Prostate gland (tissue), 2 donors: ENCODE data around the gene TMEM176A. TPM values are rescaled to one million over a fixed set of nuclear protein-coding genes. Genes with fewer than 3 reads are reported as not detected.
"Not testable (repeated sequence)": the region's sequence is repeated elsewhere in the genome, so short reads cannot be mapped to it uniquely, and the experiment has no call there.

ENCODE experiments used
- DNase-seq: peaks from one replicate; pipeline ENCODE4 v3.0.0-alpha.2; 2019; ENCODE audit warnings: low spot score
- H3K27ac ChIP-seq, 2 donors: fragments of 200-600 bp; sonication (generic); 2 replicates each; pipeline ENCODE4 v1.5.1; 2017 to 2019
- H3K27me3 ChIP-seq: fragments of 200-600 bp; sonication (generic); replicated peaks from 2 replicates; pipeline ENCODE4 v1.5.1; 2019; ENCODE audit not compliant: insufficient read depth
- H3K36me3 ChIP-seq, 2 donors: fragments of 200-600 bp; sonication (generic); 1 replicate in 1 of 2; 2 replicates in 1 of 2; pipeline versions ENCODE4 v1.5.1 to v1.8.1; 2017 to 2019
- H3K4me1 ChIP-seq: fragments of 200-600 bp; sonication (generic); replicated peaks from 2 replicates; pipeline ENCODE4 v1.5.1; 2019
- H3K4me3 ChIP-seq, 2 donors: fragments of 200-600 bp; sonication (generic); 2 replicates each; pipeline ENCODE4 v1.5.1; 2017 to 2019
- H3K9me3 ChIP-seq: fragments of 200-600 bp; sonication (generic); 2 replicates; pipeline ENCODE4 v1.5.1; 2017
- POLR2A ChIP-seq: fragments of 450-650 bp; IDR thresholded peaks from one replicate; pipeline ENCODE4 v1.6.1; 2016; ENCODE audit warnings: antibody characterized with exemption, mild to moderate bottlenecking
- POLR2AphosphoS5 ChIP-seq: sonication (generic); formaldehyde crosslinking; IDR thresholded peaks from one replicate; pipeline ENCODE4 v1.6.1; 2017; ENCODE audit warnings: antibody characterized with exemption
- WGBS: methylation state at CpG from one replicate; pipeline ENCODE4 v1.1.5; 2018; 5-methylcytosine and 5-hydroxymethylcytosine counted together
- intact Hi-C: fragments of 100-400 bp; cut with DNase I; formaldehyde crosslinking; loops from one replicate; pipeline ENCODE4 v1.14.2; 2022
- total RNA-seq, 2 donors: library from RNA; depleted of rRNA; stranded (reverse); fragments of >200 nt; gene quantifications; one replicate each; pipeline ENCODE4 v1.1.0, GENCODE V29; 2016
- TF ChIP-seq, protein P1 (sequence below), 4 experiments: fragments of 200-600 bp in 2 of 4; fragments of 450-650 bp in 2 of 4; sonication (generic) in 2 of 4; IDR thresholded peaks; 1 replicate in 3 of 4; 2 replicates in 1 of 4; pipeline ENCODE4 v1.5.1; 2016 to 2019; ENCODE audit warnings: antibody characterized with exemption in 4 of 4, mild to moderate bottlenecking in 2 of 4, moderate library complexity in 2 of 4

TMEM176A gene
- total RNA-seq, 2 donors from 2014 or later: 3.8 to 6.9 TPM

DNA sequence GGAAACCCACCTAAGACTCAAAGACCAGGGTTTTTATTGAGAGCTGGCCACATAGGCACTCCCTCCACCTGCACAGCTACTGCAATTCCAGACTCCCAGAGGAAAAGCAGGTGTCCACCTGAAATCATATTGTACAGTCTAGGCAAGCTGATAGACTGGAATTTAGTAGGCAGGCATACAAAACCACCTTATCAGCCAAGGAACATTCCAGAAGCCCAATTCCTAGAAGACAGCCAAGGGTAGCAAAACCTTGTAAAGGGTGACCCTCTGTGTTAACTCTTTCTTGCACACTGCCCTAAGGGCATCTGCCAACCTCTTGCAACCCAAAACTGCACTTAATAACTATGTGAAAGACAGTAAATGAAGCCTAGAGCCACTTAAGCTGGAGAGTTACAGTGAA is 5.3 kb downstream of the TMEM176A start:
- DNase-seq: no peak
- Histone ChIP-seq H3K27ac (no peak overlapping the region), H3K9me3 (no peaks in the 10 kb centered on the region), H3K4me3 (no peak overlapping the region), H3K27me3 (peaks cover under 1% of the 10 kb centered on the region), H3K36me3 (no peaks in the 10 kb centered on the region), H3K4me1 (no peaks in the 10 kb centered on the region)
- TF ChIP-seq, protein P1, sequence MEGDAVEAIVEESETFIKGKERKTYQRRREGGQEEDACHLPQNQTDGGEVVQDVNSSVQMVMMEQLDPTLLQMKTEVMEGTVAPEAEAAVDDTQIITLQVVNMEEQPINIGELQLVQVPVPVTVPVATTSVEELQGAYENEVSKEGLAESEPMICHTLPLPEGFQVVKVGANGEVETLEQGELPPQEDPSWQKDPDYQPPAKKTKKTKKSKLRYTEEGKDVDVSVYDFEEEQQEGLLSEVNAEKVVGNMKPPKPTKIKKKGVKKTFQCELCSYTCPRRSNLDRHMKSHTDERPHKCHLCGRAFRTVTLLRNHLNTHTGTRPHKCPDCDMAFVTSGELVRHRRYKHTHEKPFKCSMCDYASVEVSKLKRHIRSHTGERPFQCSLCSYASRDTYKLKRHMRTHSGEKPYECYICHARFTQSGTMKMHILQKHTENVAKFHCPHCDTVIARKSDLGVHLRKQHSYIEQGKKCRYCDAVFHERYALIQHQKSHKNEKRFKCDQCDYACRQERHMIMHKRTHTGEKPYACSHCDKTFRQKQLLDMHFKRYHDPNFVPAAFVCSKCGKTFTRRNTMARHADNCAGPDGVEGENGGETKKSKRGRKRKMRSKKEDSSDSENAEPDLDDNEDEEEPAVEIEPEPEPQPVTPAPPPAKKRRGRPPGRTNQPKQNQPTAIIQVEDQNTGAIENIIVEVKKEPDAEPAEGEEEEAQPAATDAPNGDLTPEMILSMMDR (IDR thresholded peaks at IDR 0.05): no peak
- TF ChIP-seq POLR2AphosphoS5 (no peak), POLR2A (no peak)
- intact Hi-C loops: no loop called here

DNA sequence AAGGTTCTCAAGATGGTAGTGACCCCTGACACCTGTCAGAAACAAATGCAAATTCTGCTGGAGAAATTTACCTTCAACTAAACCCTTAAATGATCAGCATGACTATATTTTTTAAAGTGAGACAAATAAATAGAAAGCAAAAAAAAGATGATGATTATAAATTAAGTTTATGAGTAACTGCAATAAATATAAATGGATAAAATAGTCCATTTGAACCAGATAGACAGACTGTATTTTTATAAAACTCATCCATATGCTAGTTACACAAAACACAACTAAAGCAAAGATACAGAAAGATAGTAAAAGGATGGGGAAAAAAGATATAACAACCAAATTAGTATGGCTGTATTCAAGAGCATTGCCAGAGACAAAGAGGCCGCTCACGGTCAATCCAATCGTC is 5.9 kb downstream of the TMEM176A start:
- H3K27ac ChIP-seq: no peak overlapping the region
- no peaks in the 10 kb centered on the region for H3K27me3 ChIP-seq
- no peak for TF ChIP-seq POLR2A
- H3K36me3 ChIP-seq: no peaks in the 10 kb centered on the region
- WGBS: 99% methylated on average over 3 of the region's 3 CpGs
- no peak overlapping the region for H3K4me3 ChIP-seq
- no peaks in the 10 kb centered on the region for H3K4me1 ChIP-seq
- H3K9me3 ChIP-seq: no peaks in the 10 kb centered on the region
- no peak for DNase-seq
- intact Hi-C loops: no loop called here

DNA sequence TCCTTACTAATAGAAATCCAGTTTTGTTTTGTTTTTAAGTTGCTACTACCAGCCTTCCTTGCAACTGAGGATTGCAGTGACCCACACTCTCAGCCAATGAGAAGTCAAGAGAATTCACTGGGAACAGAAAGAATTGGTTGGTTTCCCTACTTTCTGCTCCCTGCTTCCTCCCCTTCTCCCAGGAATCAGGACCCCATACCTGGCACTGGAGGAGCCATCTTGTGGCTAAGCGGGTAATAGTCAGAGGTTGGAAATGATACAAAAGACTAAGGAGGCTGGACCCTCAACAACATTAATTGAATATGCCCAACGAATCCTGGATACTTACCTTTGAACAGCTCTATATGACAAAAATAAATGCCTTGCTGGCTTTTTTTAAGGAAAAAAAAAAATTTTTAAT is 6.3 kb downstream of the TMEM176A start:
- intact Hi-C loops: no loop called here
- no peak for DNase-seq
- H3K4me1 ChIP-seq: no peaks in the 10 kb centered on the region
- TF ChIP-seq POLR2A (no peak), POLR2AphosphoS5 (no peak)
- TF ChIP-seq, protein P1 (IDR thresholded peaks at IDR 0.05): no peak
- no peak overlapping the region for H3K4me3 ChIP-seq
- H3K36me3 ChIP-seq: no peaks in the 10 kb centered on the region
- 79% methylated on average over 2 of the region's 2 CpGs for whole genome bisulfite sequencing
- no peak overlapping the region for H3K27ac ChIP-seq
- no peaks in the 10 kb centered on the region for H3K9me3 ChIP-seq
- H3K27me3 ChIP-seq: no peaks in the 10 kb centered on the region

DNA sequence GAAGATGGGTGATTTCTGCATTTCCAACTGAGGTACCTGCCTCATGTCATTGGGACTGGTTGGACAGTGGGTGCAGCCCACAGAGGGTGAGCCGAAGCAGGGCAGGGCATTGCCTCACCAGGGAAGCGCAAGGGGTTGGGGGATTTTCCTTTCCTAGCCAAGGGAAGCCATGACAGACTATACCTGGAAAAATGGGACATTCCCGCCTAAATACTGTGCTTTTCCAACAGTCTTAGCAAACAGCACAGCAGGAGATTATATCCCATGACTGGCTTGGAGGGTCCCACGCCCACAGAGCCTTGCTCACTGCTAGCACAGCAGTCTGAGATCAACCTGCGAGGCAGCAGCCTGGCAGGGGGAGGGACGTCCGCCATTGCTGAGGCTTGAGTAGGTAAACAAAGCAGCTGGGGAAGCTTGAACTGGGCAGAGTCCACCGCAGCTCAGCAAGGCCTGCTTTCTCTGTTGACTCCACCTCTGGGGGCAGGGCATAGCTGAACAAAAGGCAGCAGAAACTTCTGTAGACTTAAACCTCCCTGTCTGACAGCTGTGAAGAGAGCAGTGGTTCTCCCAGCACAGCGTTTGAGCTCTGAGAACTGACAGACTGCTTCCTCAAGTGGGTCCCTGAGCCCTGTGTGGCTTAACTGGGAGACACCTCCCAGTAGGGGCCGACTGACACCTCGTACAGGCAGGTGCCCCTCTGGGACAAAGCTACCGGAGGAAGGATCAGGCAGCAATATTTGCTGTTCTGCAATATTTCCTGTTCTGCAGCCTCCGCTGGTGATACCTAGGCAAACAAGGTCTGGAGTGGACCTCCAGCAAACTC is 7.3 kb downstream of the TMEM176A start:
- H3K4me3 ChIP-seq, H3K9me3 ChIP-seq, H3K4me1 ChIP-seq, DNase-seq, intact Hi-C loops, H3K27me3 ChIP-seq, H3K36me3 ChIP-seq: not testable (repeated sequence)
- WGBS: 42% methylated on average over 13 of the region's 13 CpGs
- peak overlapping the region in 1 of 2 donors; percentile 57 for H3K27ac ChIP-seq

DNA sequence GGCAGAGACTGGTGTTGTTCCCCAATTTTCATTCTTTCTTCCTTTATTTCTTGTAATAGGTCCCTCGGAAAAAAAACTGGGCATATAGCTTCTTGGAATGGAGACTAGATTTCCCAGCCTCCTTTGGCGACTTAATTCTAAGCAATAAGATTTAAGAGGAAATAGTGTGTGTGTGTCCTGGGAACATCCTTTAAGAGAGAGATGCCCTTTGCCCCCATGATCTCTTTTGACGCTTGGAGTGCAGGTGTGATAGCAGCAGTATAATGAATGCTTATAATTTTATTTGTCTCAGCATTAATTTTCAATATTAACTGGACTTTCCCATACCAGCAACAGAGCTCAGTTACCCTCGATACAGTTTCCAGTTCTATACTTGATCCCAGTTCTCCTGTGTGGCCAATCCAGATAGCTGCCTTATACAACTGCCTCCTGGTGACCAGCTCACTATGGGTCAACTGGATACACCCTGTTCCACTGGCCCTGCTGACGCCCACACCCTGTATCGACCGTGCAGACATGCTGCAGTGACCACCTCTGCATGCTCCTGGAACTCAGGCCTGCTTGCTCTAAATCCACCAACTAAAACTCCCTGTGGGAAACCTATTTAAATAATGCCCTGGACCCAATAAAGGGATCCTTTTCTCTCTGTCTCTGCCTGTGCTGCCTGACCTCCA is 13.9 kb downstream of the TMEM176A start:
- Histone ChIP-seq H3K27me3 (no peaks in the 10 kb centered on the region), H3K27ac (no peak overlapping the region), H3K4me3 (no peak overlapping the region), H3K4me1 (no peaks in the 10 kb centered on the region), H3K36me3 (no peaks in the 10 kb centered on the region), H3K9me3 (no peaks in the 10 kb centered on the region)
- intact Hi-C loops: no loop called here
- no peak for DNase-seq
- 84% methylated on average over 7 of the region's 7 CpGs for WGBS
- TF ChIP-seq POLR2AphosphoS5 (no peak), POLR2A (no peak)
- TF ChIP-seq, protein P1 (IDR thresholded peaks at IDR 0.05): no peak

DNA sequence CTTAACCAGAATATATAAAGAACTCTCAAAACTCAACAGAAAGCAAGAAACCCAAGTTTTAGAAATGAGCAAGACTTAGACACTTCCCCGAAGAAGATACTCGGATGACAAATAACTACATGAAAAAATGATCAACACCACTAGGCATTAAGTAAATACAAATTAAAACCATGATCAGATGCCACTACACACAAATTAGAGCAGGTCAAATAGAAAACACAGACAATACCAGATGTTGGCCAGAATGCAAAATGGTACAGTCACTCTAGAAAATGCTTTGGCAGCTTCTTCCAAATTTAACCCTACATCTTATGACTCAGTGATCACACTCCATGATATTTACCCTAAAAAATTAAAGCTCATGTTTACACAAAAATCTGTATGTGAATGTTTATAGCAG is 18.4 kb downstream of the TMEM176A start:
- intact Hi-C loops: no loop called here
- H3K36me3 ChIP-seq: no peaks in the 10 kb centered on the region
- no peaks in the 10 kb centered on the region for H3K4me1 ChIP-seq
- TF ChIP-seq POLR2AphosphoS5 (no peak), POLR2A (no peak)
- TF ChIP-seq, protein P1 (IDR thresholded peaks at IDR 0.05): no peak
- H3K27ac ChIP-seq: no peak overlapping the region
- H3K4me3 ChIP-seq: no peak overlapping the region
- no peaks in the 10 kb centered on the region for H3K9me3 ChIP-seq
- 87% methylated on average over 2 of the region's 2 CpGs for WGBS
- no peak for DNase-seq
- no peaks in the 10 kb centered on the region for H3K27me3 ChIP-seq
